ENCODE data around the gene AEBP1. TPM values are rescaled to one million over a fixed set of nuclear protein-coding genes. Genes with fewer than 3 reads are reported as not detected.

The AEBP1 gene
- total and polyA plus RNA-seq, 3 donors from 2014 or later = 74.5 to 168 (median 102) TPM

- Histone ChIP-seq H3K36me3 (ENCODE audit: low read depth, missing control alignments) (no peaks in the 10 kb centered on the region), H3K4me1 (peaks cover 24% of the 10 kb centered on the region), H3K27ac (no peak overlapping the region), H3K4me3 (no peak overlapping the region), H3K9me3 (no peaks in the 10 kb centered on the region), H3K27me3 (no peaks in the 10 kb centered on the region)
- DNase-seq = no peak
- intact Hi-C loops (cut with DNase I; ENCODE audit: low total_unique reads) = no loop called here
- TF ChIP-seq CTCF (IDR thresholded peaks at IDR 0.05) = no peak
- TF ChIP-seq POLR2A (IDR thresholded peaks at IDR 0.05) = no peak
- WGBS, 2 donors = 84 to 89% methylated on average over 8 of the region's 8 CpGs
Observed at GRCh38 chr7:44096326-44096881, 7.7 kb upstream of the AEBP1 start.

- intact Hi-C loops (cut with DNase I; ENCODE audit: low total_unique reads) = no loop called here
- H3K36me3 ChIP-seq (ENCODE audit: low read depth, missing control alignments) = no peaks in the 10 kb centered on the region
- peaks cover 26% of the 10 kb centered on the region for H3K4me1 ChIP-seq
- no peaks in the 10 kb centered on the region for H3K9me3 ChIP-seq
- WGBS, 2 donors = 83 to 87% methylated on average over 9 of the region's 9 CpGs
- TF ChIP-seq POLR2A (IDR thresholded peaks at IDR 0.05) (no peak), CTCF (IDR thresholded peaks at IDR 0.05) (no peak)
- H3K27ac ChIP-seq = no peak overlapping the region
- no peak for DNase-seq
- H3K4me3 ChIP-seq = no peak overlapping the region
- no peaks in the 10 kb centered on the region for H3K27me3 ChIP-seq
Observed at GRCh38 chr7:44097064-44097932, 6.8 kb upstream of the AEBP1 start.

- no peak overlapping the region for H3K27ac ChIP-seq
- H3K4me3 ChIP-seq = no peak overlapping the region
- H3K4me1 ChIP-seq = peaks cover 26% of the 10 kb centered on the region
- H3K9me3 ChIP-seq = no peaks in the 10 kb centered on the region
- H3K36me3 ChIP-seq (ENCODE audit: low read depth, missing control alignments) = no peaks in the 10 kb centered on the region
- DNase-seq = no peak
- H3K27me3 ChIP-seq = no peaks in the 10 kb centered on the region
- intact Hi-C loops (cut with DNase I; ENCODE audit: low total_unique reads) = no loop called here
- TF ChIP-seq CTCF (IDR thresholded peaks at IDR 0.05) (no peak), POLR2A (IDR thresholded peaks at IDR 0.05) (no peak)
- WGBS, 2 donors = 81 to 87% methylated on average over 6 of the region's 6 CpGs
Observed at GRCh38 chr7:44098092-44099068, 5.8 kb upstream of the AEBP1 start.

- H3K4me1 ChIP-seq = peaks cover 20% of the 10 kb centered on the region
- no peak for DNase-seq
- TF ChIP-seq POLR2A (IDR thresholded peaks at IDR 0.05) (no peak), CTCF (IDR thresholded peaks at IDR 0.05) (no peak)
- no peaks in the 10 kb centered on the region for H3K36me3 ChIP-seq (ENCODE audit: low read depth, missing control alignments)
- intact Hi-C loops (cut with DNase I; ENCODE audit: low total_unique reads) = no loop called here
- no peak overlapping the region for H3K4me3 ChIP-seq
- no peaks in the 10 kb centered on the region for H3K27me3 ChIP-seq
- H3K27ac ChIP-seq = no peak overlapping the region
- no peaks in the 10 kb centered on the region for H3K9me3 ChIP-seq
- 52 to 64% methylated on average over 4 of the region's 4 CpGs for WGBS, 2 donors
Observed at GRCh38 chr7:44099669-44100068, 4.5 kb upstream of the AEBP1 start.

Data from testis (tissue), 3 donors.